Uterus (tissue), 4 donors: Measurements from ENCODE around the gene AJAP1. TPM values are rescaled to one million over a fixed set of nuclear protein-coding genes. Genes with fewer than 3 reads are reported as not detected.

ENCODE experiments used
- DNase-seq, 2 donors: peaks; one replicate each; pipeline ENCODE4 v3.0.0-alpha.2; 2019 to 2020
- H3K27ac ChIP-seq, 2 donors: fragments of 200-600 bp; sonication (generic); 1 replicate in 1 of 2; 2 replicates in 1 of 2; pipeline ENCODE4 v1.5.1; 2016 to 2018
- H3K27me3 ChIP-seq, 2 donors: fragments of 200-600 bp; sonication (generic); one replicate each; pipeline ENCODE4 v1.5.1; 2018 to 2019; ENCODE audit warnings: control low read depth in 1 of 2
- H3K36me3 ChIP-seq, 2 donors: fragments of 200-600 bp; sonication (generic); one replicate each; pipeline ENCODE4 v1.5.1; 2019; ENCODE audit warnings: control low read depth in 1 of 2
- H3K4me1 ChIP-seq, 2 donors: fragments of 200-600 bp; sonication (generic); one replicate each; pipeline ENCODE4 v1.5.1; 2018 to 2019; ENCODE audit warnings: control low read depth in 1 of 2
- H3K4me3 ChIP-seq, 2 donors: fragments of 200-600 bp; sonication (generic); 1 replicate in 1 of 2; 2 replicates in 1 of 2; pipeline ENCODE4 v1.5.1; 2018 to 2019; ENCODE audit warnings: mild to moderate bottlenecking in 1 of 2
- H3K9me3 ChIP-seq, 2 donors: fragments of 200-600 bp; sonication (generic); one replicate each; pipeline ENCODE4 v1.5.1; 2019; ENCODE audit warnings: control low read depth in 1 of 2
- POLR2A ChIP-seq, 2 donors: fragments of 450-650 bp; IDR thresholded peaks; one replicate each; pipeline ENCODE4 v1.6.1; 2016; ENCODE audit warnings: antibody characterized with exemption in 2 of 2, mild to moderate bottlenecking in 1 of 2, moderate library complexity in 1 of 2
- intact Hi-C: fragments of 100-400 bp; cut with DNase I; formaldehyde crosslinking; loops from one replicate; pipeline ENCODE4 v1.15.1; 2023; ENCODE audit warnings: low total_unique reads
- total RNA-seq, 4 donors: library from RNA; depleted of rRNA in 3 of 4; stranded (reverse); fragments of >200 nt in 3 of 4; gene quantifications; one replicate each; pipeline versions ENCODE4 v1.1.0 to v1.2.4, GENCODE V29; 2014 to 2023
- TF ChIP-seq, protein P1 (sequence below), 4 experiments: fragments of 200-600 bp in 2 of 4; fragments of 450-650 bp in 2 of 4; sonication (generic) in 2 of 4; IDR thresholded peaks; one replicate each; pipeline ENCODE4 v1.5.1; 2016 to 2019; ENCODE audit warnings: antibody characterized with exemption in 4 of 4, mild to moderate bottlenecking in 2 of 4, moderate library complexity in 1 of 4
- donor health status: DM: yes; HTN: yes; CAD: no.

Gene AJAP1
- total RNA-seq, 4 donors from 2014 or later = 0.97 to 2.7 (median 2.0) TPM; not detected in 1

DNA sequence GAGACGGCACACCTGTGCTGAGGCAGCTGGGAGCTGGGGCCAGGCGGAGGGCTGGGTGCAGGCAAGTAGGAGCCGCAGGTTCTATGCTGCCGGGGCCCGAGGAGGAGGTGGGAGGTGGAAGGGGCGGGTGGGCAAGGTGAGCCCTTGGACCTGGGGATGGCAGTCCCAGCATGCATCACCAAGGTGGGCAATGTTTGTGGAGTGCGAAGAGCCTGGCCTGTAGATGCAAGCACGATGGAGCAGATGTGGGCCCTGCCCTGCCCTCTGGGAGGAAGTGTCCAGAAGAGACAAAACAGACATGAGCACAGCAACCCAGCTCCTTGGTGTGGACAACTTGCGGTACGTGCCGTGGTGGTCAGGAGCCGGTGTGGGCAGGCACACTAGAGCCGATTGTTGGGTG is 28.3 kb upstream of the AJAP1 start:
- Histone ChIP-seq H3K36me3 (no peaks in the 10 kb centered on the region), H3K27me3 (no peaks in the 10 kb centered on the region), H3K4me1 (no peaks in the 10 kb centered on the region), H3K9me3 (no peaks in the 10 kb centered on the region), H3K27ac (no peak overlapping the region), H3K4me3 (no peak overlapping the region)
- DNase-seq = no peak
- TF ChIP-seq POLR2A (IDR thresholded peaks at IDR 0.05) = no peak
- TF ChIP-seq, protein P1, sequence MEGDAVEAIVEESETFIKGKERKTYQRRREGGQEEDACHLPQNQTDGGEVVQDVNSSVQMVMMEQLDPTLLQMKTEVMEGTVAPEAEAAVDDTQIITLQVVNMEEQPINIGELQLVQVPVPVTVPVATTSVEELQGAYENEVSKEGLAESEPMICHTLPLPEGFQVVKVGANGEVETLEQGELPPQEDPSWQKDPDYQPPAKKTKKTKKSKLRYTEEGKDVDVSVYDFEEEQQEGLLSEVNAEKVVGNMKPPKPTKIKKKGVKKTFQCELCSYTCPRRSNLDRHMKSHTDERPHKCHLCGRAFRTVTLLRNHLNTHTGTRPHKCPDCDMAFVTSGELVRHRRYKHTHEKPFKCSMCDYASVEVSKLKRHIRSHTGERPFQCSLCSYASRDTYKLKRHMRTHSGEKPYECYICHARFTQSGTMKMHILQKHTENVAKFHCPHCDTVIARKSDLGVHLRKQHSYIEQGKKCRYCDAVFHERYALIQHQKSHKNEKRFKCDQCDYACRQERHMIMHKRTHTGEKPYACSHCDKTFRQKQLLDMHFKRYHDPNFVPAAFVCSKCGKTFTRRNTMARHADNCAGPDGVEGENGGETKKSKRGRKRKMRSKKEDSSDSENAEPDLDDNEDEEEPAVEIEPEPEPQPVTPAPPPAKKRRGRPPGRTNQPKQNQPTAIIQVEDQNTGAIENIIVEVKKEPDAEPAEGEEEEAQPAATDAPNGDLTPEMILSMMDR (IDR thresholded peaks at IDR 0.05) = no peak
- intact Hi-C loops = no loop called here

DNA sequence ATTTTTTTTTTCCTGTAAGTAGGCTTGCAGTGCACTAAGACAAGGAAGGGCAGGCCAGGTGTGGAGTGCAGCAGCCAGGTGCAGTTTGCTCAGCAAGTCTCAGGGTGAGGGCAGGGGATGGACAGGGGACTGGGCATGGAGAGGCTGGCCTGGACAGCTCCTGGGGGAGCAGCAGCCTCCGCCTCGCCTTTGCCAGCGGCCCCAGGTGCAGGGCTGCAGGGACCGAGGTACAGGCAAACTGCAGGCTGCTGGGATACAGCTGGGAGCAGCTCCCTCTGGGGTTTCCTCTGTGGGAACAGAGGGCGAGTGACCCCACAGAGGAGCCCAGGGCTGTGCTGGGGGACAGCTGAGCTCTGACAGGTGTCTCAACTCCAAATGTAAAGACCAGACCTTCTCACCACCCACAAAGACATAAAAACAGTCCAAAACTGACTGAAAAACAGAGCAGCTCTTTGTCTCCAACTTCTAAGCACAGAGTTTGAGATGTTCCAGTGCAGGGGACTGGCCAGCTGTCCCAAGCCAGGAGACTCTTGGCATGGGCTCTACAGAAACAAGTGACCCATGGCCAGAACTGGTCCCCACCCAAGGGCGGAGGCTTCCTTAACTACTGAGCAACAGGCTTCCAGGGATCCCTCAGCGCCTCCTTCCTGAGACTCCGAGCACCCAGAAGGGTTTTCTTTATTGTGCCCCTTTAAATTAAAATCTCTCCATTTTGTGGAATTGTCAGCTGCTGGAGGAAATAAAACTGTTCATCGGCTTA is 27.7 kb upstream of the AJAP1 start:
- TF ChIP-seq POLR2A (IDR thresholded peaks at IDR 0.05) = no peak
- TF ChIP-seq, protein P1 (IDR thresholded peaks at IDR 0.05) = no peak
- H3K36me3 ChIP-seq = no peaks in the 10 kb centered on the region
- no peaks in the 10 kb centered on the region for H3K4me1 ChIP-seq
- intact Hi-C loops = no loop called here
- no peak overlapping the region for H3K4me3 ChIP-seq
- H3K27me3 ChIP-seq = no peaks in the 10 kb centered on the region
- no peak overlapping the region for H3K27ac ChIP-seq
- no peaks in the 10 kb centered on the region for H3K9me3 ChIP-seq
- no peak for DNase-seq

DNA sequence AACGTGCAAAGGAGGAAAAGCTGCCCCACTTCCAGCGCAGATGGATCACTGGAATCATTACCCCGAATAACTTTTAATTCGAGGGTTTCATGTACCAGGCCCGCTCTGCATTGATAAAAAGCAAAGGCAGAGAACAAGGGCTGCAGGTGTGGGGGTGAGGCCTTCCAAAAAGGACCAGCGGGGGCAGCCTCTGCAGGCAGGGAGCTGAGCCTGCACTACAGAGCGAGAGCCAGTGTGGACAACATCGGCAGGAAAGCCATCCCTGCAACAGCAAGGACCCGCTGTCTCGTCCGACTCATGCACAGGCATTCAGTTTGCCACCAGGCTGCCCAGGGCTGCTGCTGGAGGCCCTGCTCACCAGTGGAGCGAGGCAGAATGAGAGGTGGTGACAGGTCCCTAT is 27.1 kb upstream of the AJAP1 start:
- intact Hi-C loops = no loop called here
- Histone ChIP-seq H3K4me1 (no peaks in the 10 kb centered on the region), H3K4me3 (no peak overlapping the region), H3K9me3 (no peaks in the 10 kb centered on the region), H3K27me3 (no peaks in the 10 kb centered on the region), H3K27ac (no peak overlapping the region), H3K36me3 (no peaks in the 10 kb centered on the region)
- TF ChIP-seq, protein P1 (IDR thresholded peaks at IDR 0.05) = no peak
- TF ChIP-seq POLR2A (IDR thresholded peaks at IDR 0.05) = no peak
- no peak for DNase-seq

DNA sequence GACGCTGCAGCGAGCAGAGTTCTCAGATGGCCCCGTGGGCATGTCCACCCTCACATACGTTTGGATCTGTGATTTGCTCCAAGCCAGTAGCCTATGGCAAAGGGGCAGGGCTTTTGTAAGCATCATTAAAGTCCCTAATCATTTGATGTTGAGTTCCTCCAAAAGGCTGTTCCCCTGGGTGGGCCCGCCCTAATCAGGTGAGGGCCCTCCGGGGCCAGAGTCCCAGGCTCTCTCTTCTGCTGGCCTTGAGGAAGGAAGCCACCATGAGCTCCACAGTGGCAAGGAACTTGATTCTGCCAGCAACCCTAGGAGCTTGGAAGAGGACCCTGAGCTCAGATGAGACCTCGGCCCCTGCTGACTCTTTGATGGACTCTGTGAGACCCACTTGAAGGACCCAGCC is 25.4 kb upstream of the AJAP1 start:
- intact Hi-C loops = no loop called here
- no peak for TF ChIP-seq POLR2A (IDR thresholded peaks at IDR 0.05)
- TF ChIP-seq, protein P1 (IDR thresholded peaks at IDR 0.05) = no peak
- DNase-seq = no peak
- no peaks in the 10 kb centered on the region for H3K36me3 ChIP-seq
- no peaks in the 10 kb centered on the region for H3K4me1 ChIP-seq
- no peaks in the 10 kb centered on the region for H3K9me3 ChIP-seq
- no peak overlapping the region for H3K4me3 ChIP-seq
- no peaks in the 10 kb centered on the region for H3K27me3 ChIP-seq
- H3K27ac ChIP-seq = no peak overlapping the region

DNA sequence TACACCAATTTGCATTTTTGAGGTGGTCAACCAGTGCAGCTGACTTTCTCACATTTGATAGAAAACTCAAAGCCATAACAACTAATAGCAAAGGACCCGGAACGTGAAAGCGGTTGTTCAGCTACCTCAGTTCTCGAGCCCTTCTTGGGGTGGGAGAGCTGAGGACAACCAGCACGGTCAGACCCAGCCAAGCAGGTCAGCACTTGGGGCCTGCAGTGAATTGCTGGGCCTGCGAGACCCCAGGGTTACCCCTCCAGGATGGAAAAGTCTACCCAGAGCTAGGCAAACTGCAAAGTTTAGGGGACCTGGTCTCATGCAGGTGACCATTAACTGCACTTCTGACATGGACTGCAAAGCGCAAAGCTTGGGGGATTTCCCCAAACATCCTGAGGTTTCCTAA is 23.8 kb upstream of the AJAP1 start:
- no peaks in the 10 kb centered on the region for H3K9me3 ChIP-seq
- no peak overlapping the region for H3K4me3 ChIP-seq
- H3K27me3 ChIP-seq = no peaks in the 10 kb centered on the region
- no peak for TF ChIP-seq POLR2A (IDR thresholded peaks at IDR 0.05)
- TF ChIP-seq, protein P1 (IDR thresholded peaks at IDR 0.05) = no peak
- intact Hi-C loops = no loop called here
- H3K27ac ChIP-seq = no peak overlapping the region
- no peaks in the 10 kb centered on the region for H3K36me3 ChIP-seq
- no peak for DNase-seq
- no peaks in the 10 kb centered on the region for H3K4me1 ChIP-seq
